ENCODE results near the gene PPP1R13B. TPM values are rescaled to one million over a fixed set of nuclear protein-coding genes. Genes with fewer than 3 reads are reported as not detected.
A peak's percentile ranks its signal among the peaks of the same experiment; 100 is the strongest.

Gene PPP1R13B
- total and polyA plus RNA-seq, 2 donors from 2014 or later: 15.1 to 69.4 TPM

DNA sequence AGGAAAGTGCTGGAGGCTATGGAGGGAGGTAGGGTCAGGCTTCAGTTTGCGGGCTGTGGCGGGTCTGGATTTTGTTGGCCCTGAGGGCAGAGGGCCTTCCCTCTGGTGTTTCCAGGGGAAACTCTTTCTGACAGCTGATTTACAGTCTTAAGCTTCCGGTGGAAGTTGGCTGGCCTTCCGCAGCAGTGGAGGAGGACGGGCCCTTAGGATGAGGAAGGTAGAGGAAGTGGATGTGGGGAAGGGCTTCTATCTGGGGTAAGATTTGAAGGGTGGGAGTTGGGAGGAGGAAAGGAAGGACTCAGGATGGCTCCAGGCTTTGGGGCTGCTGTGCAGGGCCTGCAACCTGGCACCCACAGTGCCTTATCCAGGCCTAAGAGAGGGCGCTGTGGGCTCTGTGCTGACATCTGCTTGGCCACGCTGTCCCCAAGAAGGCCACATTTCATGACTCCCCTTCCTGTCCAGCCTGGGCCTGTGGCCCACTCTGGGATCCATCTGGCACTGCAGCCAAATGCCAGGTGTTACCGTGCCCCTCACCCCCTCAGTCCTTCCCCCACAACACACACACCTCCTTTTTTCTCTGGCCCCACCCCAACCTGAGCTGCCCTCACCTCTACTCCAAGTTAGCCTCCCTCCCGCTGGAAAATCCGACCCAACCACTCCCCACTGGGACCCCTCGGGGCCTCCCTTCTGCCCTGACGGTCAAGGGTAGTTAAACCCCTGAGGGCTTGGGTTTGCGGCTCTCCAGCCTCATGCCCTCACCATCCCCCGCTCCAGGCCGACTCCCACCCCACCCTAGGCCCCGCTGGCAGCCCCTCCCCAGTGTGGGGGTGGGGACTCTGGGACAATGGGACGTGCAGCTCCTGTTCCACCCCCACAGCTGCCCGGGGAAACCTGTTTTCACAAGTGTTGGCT, 7.7 kb upstream of the PPP1R13B start:
- no peak overlapping the region for H3K9ac ChIP-seq (ENCODE audit: low read length in 3 of 3)
- no peak overlapping the region for H3K4me3 ChIP-seq (ENCODE audit: low read length in 3 of 3)
- no peak overlapping the region for H3K27ac ChIP-seq (ENCODE audit: low read depth in 2 of 2, low read length in 2 of 2)
- peaks cover 0 to 7% (median 4%) of the 10 kb centered on the region in 3 donors for H3K4me1 ChIP-seq (ENCODE audit: control insufficient read depth in 2 of 3, insufficient read depth in 2 of 3, low read depth in 1 of 3, low read length in 3 of 3)
- FAIRE-seq: no peak
- H3K27me3 ChIP-seq (ENCODE audit: control insufficient read depth, insufficient read depth, low read length): no peaks in the 10 kb centered on the region
- H3K36me3 ChIP-seq (ENCODE audit: control insufficient read depth in 2 of 3, insufficient read depth in 3 of 3, low read length in 3 of 3): no peaks in the 10 kb centered on the region
- peak; percentile 92 to 96 (median 94) for DNase-seq
- intact Hi-C loops (cut with DNase I): no loop called here
- H3K9me3 ChIP-seq (ENCODE audit: control insufficient read depth in 2 of 3, insufficient read depth in 1 of 3, low read length in 3 of 3): no peaks in the 10 kb centered on the region
- TF ChIP-seq, protein P1, sequence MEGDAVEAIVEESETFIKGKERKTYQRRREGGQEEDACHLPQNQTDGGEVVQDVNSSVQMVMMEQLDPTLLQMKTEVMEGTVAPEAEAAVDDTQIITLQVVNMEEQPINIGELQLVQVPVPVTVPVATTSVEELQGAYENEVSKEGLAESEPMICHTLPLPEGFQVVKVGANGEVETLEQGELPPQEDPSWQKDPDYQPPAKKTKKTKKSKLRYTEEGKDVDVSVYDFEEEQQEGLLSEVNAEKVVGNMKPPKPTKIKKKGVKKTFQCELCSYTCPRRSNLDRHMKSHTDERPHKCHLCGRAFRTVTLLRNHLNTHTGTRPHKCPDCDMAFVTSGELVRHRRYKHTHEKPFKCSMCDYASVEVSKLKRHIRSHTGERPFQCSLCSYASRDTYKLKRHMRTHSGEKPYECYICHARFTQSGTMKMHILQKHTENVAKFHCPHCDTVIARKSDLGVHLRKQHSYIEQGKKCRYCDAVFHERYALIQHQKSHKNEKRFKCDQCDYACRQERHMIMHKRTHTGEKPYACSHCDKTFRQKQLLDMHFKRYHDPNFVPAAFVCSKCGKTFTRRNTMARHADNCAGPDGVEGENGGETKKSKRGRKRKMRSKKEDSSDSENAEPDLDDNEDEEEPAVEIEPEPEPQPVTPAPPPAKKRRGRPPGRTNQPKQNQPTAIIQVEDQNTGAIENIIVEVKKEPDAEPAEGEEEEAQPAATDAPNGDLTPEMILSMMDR (IDR thresholded peaks at IDR 0.05; ENCODE audit: borderline replicate concordance, extremely low read depth, insufficient read depth): no peak

DNA sequence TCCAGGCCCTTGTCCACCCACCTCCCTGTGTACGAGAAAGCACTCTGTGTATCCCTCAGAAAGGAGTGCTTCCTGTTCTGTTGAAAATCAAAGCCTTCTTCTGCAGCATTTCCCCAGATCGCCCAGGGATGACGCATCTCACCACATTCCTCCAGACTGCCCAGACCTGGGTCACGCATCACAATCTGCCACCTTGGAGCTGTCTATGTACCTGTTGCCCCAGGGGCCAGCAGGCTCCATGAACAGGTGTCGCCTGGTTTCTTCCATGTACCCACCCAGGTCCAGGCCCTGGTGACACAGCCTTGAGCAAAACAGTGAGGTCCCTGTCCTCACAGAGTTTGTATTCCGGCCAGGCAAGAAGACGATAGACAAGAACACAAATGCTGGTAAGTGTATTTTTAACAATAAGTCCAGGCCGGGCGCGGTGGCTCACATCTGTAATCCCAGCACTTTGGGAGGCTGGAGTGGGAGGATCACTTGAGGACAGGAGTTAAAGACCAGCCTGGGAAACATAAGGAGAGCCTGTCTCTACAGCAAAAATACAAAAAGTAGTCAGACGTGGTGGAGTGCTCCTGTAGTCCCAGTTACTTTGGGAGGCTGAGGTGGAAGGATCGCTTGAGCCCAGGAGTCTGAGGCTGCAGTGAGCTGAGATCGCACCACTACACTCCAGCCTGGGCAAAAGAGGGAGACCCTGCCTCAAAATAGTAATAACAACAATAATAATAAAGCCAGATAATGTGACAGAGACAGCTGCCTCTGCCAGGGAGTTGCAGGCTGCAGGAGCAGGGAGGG, 6.8 kb upstream of the PPP1R13B start:
- Histone ChIP-seq H3K9me3 (ENCODE audit: control insufficient read depth in 2 of 3, insufficient read depth in 1 of 3, low read length in 3 of 3) (no peaks in the 10 kb centered on the region), H3K4me3 (ENCODE audit: low read length in 3 of 3) (no peak overlapping the region), H3K27me3 (ENCODE audit: control insufficient read depth, insufficient read depth, low read length) (no peaks in the 10 kb centered on the region), H3K36me3 (ENCODE audit: control insufficient read depth in 2 of 3, insufficient read depth in 3 of 3, low read length in 3 of 3) (no peaks in the 10 kb centered on the region), H3K9ac (ENCODE audit: low read length in 3 of 3) (no peak overlapping the region), H3K4me1 (ENCODE audit: control insufficient read depth in 2 of 3, insufficient read depth in 2 of 3, low read depth in 1 of 3, low read length in 3 of 3) (peaks cover 0 to 7% (median 4%) of the 10 kb centered on the region in 3 donors), H3K27ac (ENCODE audit: low read depth in 2 of 2, low read length in 2 of 2) (no peak overlapping the region)
- TF ChIP-seq, protein P1 (IDR thresholded peaks at IDR 0.05; ENCODE audit: borderline replicate concordance, extremely low read depth, insufficient read depth): no peak
- intact Hi-C loops (cut with DNase I): no loop called here
- DNase-seq: peak; percentile 56 to 72 (median 59)
- no peak for FAIRE-seq

DNA sequence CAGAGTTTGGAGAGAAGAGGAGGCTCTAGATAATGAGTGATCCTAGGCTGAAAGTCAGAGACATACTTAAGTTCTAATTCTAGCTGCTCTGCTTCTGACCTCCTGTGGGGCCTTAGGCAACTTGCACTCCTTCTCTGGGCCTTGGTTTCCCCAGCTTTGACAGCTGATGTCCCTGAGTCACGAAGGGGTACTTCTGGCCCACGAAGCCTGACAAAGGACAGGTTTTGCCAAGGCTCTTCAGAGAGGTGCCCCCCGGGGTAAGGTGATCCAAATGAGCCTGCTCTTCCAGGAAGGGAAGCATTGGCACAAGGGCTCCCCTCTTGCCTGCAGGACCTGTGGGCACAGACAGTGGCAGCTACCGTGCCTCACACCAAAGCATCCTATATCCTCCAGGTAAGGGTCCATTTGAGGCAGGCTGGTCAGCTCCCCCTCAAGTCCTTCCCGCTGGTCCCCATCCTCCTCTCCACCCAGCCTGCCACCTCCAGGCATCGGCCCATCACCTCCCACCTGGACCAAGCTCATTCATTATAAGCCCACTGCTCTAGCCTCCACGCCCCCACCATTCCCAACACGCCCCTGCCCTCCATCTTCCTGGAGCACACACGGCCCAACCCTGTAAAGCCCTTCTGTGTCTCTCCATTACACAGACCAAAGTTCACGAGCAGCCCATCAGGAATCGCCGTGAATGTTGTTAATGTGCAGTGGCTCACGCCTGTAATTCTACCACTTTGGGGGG, 1.9 kb upstream of the PPP1R13B start:
- no peak for FAIRE-seq
- Histone ChIP-seq H3K27me3 (ENCODE audit: control insufficient read depth, insufficient read depth, low read length) (no peaks in the 10 kb centered on the region), H3K9ac (ENCODE audit: low read length in 3 of 3) (no peak overlapping the region), H3K27ac (ENCODE audit: low read depth in 2 of 2, low read length in 2 of 2) (no peak overlapping the region), H3K4me3 (ENCODE audit: low read length in 3 of 3) (no peak overlapping the region), H3K9me3 (ENCODE audit: control insufficient read depth in 2 of 3, insufficient read depth in 1 of 3, low read length in 3 of 3) (no peaks in the 10 kb centered on the region), H3K4me1 (ENCODE audit: control insufficient read depth in 2 of 3, insufficient read depth in 2 of 3, low read depth in 1 of 3, low read length in 3 of 3) (peaks cover under 1 to 5% (median 3%) of the 10 kb centered on the region in 3 donors), H3K36me3 (ENCODE audit: control insufficient read depth in 2 of 3, insufficient read depth in 3 of 3, low read length in 3 of 3) (no peaks in the 10 kb centered on the region)
- TF ChIP-seq, protein P1 (IDR thresholded peaks at IDR 0.05; ENCODE audit: borderline replicate concordance, extremely low read depth, insufficient read depth): no peak
- DNase-seq: peak in 1 of 5 donors; percentile 49
- intact Hi-C loops (cut with DNase I): no loop called here
